Transverse colon (tissue), 4 donors: Measurements from ENCODE around the gene PAXIP1.

ENCODE experiments used
- POLR2A ChIP-seq: fragments of 450-650 bp; IDR thresholded peaks from one replicate; pipeline ENCODE4 v1.6.1; 2016; ENCODE audit warnings: antibody characterized with exemption, mild to moderate bottlenecking, moderate library complexity
- POLR2AphosphoS5 ChIP-seq, 3 donors: sonication (generic); formaldehyde crosslinking; IDR thresholded peaks; one replicate each; pipeline ENCODE4 v1.6.1; 2016; ENCODE audit warnings: antibody characterized with exemption in 3 of 3
- TF ChIP-seq, protein P1 (sequence below), 5 experiments: fragments of 200-600 bp in 3 of 5; fragments of 450-650 bp in 2 of 5; sonication (generic) in 3 of 5; IDR thresholded peaks; 1 replicate in 2 of 5; 2 replicates in 3 of 5; pipeline ENCODE4 v1.5.1; 2016 to 2017; ENCODE audit warnings: antibody characterized with exemption in 5 of 5, inconsistent platforms in 3 of 5, mild to moderate bottlenecking in 2 of 5, moderate library complexity in 1 of 5

DNA sequence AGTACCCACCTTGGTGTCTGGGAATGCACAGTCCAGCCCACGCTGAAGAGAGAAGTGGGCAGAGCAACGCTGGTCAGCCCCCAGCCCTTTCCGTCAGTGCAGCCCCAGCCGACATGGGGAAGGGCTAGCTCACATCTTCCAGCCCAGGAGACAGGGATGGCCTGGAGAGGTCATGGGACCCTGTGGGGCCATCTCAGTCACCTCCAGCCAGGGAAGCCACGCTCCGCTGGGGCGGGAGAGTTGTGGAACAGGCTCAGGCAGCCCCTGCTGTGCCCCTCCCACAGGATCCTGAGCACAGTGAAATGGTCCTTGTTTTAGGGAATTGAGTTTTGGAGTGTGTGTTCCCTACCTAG lies 85.1 kb downstream of the PAXIP1 start:
- TF ChIP-seq, protein P1, sequence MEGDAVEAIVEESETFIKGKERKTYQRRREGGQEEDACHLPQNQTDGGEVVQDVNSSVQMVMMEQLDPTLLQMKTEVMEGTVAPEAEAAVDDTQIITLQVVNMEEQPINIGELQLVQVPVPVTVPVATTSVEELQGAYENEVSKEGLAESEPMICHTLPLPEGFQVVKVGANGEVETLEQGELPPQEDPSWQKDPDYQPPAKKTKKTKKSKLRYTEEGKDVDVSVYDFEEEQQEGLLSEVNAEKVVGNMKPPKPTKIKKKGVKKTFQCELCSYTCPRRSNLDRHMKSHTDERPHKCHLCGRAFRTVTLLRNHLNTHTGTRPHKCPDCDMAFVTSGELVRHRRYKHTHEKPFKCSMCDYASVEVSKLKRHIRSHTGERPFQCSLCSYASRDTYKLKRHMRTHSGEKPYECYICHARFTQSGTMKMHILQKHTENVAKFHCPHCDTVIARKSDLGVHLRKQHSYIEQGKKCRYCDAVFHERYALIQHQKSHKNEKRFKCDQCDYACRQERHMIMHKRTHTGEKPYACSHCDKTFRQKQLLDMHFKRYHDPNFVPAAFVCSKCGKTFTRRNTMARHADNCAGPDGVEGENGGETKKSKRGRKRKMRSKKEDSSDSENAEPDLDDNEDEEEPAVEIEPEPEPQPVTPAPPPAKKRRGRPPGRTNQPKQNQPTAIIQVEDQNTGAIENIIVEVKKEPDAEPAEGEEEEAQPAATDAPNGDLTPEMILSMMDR (IDR thresholded peaks at IDR 0.05), result no peak
- no peak for TF ChIP-seq POLR2A
- TF ChIP-seq POLR2AphosphoS5 (IDR thresholded peaks at IDR 0.05), result no peak
